Colonic mucosa (tissue), 4 donors: Measurements from ENCODE around the gene STK32B. TPM values are rescaled to one million over a fixed set of nuclear protein-coding genes. Genes with fewer than 3 reads are reported as not detected.

Experiments
- DNase-seq: peaks from one replicate; pipeline ENCODE4 v3.0.0-alpha.2; 2020
- H3K27ac ChIP-seq: fragments of 200-600 bp; one replicate; pipeline ENCODE4 v1.8.0; 2021
- H3K27me3 ChIP-seq: fragments of 200-600 bp; one replicate; pipeline ENCODE4 v1.8.0; 2021
- H3K36me3 ChIP-seq: fragments of 200-600 bp; one replicate; pipeline ENCODE4 v1.8.0; 2021
- H3K4me1 ChIP-seq: fragments of 200-600 bp; one replicate; pipeline ENCODE4 v1.8.0; 2021; ENCODE audit warnings: mild to moderate bottlenecking
- H3K4me3 ChIP-seq: fragments of 200-600 bp; one replicate; pipeline ENCODE4 v1.8.0; 2021
- H3K9ac ChIP-seq, 2 donors: one replicate each; pipeline ENCODE4 v1.7.0; 2013; ENCODE audit warnings: control low read depth in 2 of 2, low read depth in 2 of 2, low read length in 2 of 2
- H3K9me3 ChIP-seq: fragments of 200-600 bp; one replicate; pipeline ENCODE4 v1.8.0; 2021
- CTCF ChIP-seq: fragments of 200-600 bp; IDR thresholded peaks from one replicate; pipeline ENCODE4 v1.8.0; 2022; ENCODE audit warnings: antibody characterized with exemption, mild to moderate bottlenecking
- intact Hi-C: fragments of 100-400 bp; cut with DNase I; formaldehyde crosslinking; loops from one replicate; pipeline ENCODE4 v1.14.1; 2022
- total RNA-seq, 2 donors: library from RNA; stranded (reverse); fragmentation: NEBNext Ultra II Directional in 1 of 2; extraction: Animal tissue kit (Norgen Biotek cat#: 25700) in 1 of 2; gene quantifications; one replicate each; pipeline ENCODE4 v1.2.1, GENCODE V29; 2021
- donor health status: healthy.
- donor health status: DM: no; HTN: no; CAD: no.
- donor health status: DM: no; HTN: no; CAD: no.

STK32B gene
- total RNA-seq, 2 donors from 2014 or later, result 0.64 to 0.82 TPM

- Histone ChIP-seq H3K36me3 (no peaks in the 10 kb centered on the region), H3K27me3 (no peaks in the 10 kb centered on the region), H3K9ac (no peak overlapping the region), H3K4me3 (no peak overlapping the region), H3K4me1 (no peaks in the 10 kb centered on the region), H3K27ac (no peak overlapping the region), H3K9me3 (no peaks in the 10 kb centered on the region)
- intact Hi-C loops, result no loop called here
- DNase-seq, result no peak
- no peak for TF ChIP-seq CTCF
These were observed 33.2 kb upstream of the STK32B start for GRCh38 chr4:5018096-5018495.

GRCh38 chr4:5018603-5019002 is 32.7 kb upstream of the STK32B start:
- Histone ChIP-seq H3K4me3 (no peak overlapping the region), H3K4me1 (no peaks in the 10 kb centered on the region), H3K9ac (no peak overlapping the region), H3K27me3 (no peaks in the 10 kb centered on the region), H3K27ac (no peak overlapping the region), H3K36me3 (no peaks in the 10 kb centered on the region), H3K9me3 (no peaks in the 10 kb centered on the region)
- no peak for TF ChIP-seq CTCF
- intact Hi-C loops, result no loop called here
- DNase-seq, result no peak

- H3K9ac ChIP-seq, result no peak within 1 kb of the TSS
- no peaks in the 10 kb centered on the region for H3K27me3 ChIP-seq
- intact Hi-C loops, result no loop called here
- no peak within 1 kb of the TSS for H3K27ac ChIP-seq
- H3K4me3 ChIP-seq, result no peak within 1 kb of the TSS
- no peaks in the 10 kb centered on the region for H3K36me3 ChIP-seq
- H3K4me1 ChIP-seq, result no peaks in the 10 kb centered on the region
- no peak for TF ChIP-seq CTCF
- H3K9me3 ChIP-seq, result no peaks in the 10 kb centered on the region
- no peak for DNase-seq
These were observed 32.0 kb upstream of the STK32B start, which contains the start of gene CYTL1 for GRCh38 chr4:5019274-5019673. CYTL1 (minus strand) TSS chr4:5019458; CDS start chr4:5019445, 13 bp downstream.

DNA sequence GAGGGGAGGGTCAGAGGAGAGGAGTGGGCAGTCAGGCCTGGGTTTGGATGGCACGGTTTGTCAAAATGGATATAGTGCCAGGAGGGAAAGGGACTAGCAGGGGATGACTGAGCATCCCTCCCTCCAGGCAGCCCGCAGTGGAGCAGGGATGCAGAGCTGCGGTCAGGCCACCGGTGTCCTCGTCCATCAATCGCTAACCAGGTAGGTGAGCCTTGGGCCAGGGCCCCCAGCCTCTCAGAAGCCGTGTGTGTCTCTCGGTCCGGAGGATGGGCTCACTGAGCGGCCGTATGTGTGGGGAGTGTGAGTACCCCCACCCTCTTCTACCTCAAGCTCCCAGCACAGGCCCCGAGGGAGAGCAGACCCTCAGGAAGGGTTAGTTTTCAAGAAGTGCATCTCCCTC is 31.5 kb upstream of the STK32B start:
- no peaks in the 10 kb centered on the region for H3K27me3 ChIP-seq
- intact Hi-C loops, result no loop called here
- no peaks in the 10 kb centered on the region for H3K9me3 ChIP-seq
- TF ChIP-seq CTCF, result no peak
- no peak for DNase-seq
- H3K4me3 ChIP-seq, result no peak overlapping the region
- no peaks in the 10 kb centered on the region for H3K36me3 ChIP-seq
- H3K9ac ChIP-seq, result no peak overlapping the region
- no peaks in the 10 kb centered on the region for H3K4me1 ChIP-seq
- H3K27ac ChIP-seq, result no peak overlapping the region

DNA sequence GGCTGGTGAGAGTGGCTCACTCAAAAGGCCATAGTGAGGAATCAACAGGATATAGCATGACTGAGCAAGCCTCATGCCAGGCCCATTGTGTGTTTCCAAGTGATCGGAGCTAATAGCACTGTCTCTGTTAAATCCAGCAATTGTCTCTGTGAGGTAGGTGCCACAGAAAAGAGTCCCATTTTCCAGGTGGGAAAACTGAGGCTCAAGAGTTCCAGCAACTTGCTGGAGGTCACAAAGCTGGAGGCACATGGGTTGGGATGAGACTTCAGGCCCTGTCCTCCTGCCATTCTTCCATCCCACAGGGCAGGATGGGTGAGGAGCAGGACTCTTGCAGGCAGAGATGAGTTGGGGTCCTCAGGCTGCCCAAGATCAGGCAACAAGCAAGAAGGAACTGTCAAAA is 30.9 kb upstream of the STK32B start:
- intact Hi-C loops, result no loop called here
- no peak overlapping the region for H3K9ac ChIP-seq
- H3K27ac ChIP-seq, result no peak overlapping the region
- no peak for TF ChIP-seq CTCF
- H3K4me3 ChIP-seq, result no peak overlapping the region
- DNase-seq, result no peak
- no peaks in the 10 kb centered on the region for H3K36me3 ChIP-seq
- H3K9me3 ChIP-seq, result no peaks in the 10 kb centered on the region
- H3K27me3 ChIP-seq, result no peaks in the 10 kb centered on the region
- H3K4me1 ChIP-seq, result no peaks in the 10 kb centered on the region

- Histone ChIP-seq H3K4me1 (no peaks in the 10 kb centered on the region), H3K4me3 (no peak overlapping the region), H3K27ac (no peak overlapping the region), H3K27me3 (no peaks in the 10 kb centered on the region), H3K36me3 (no peaks in the 10 kb centered on the region), H3K9me3 (no peaks in the 10 kb centered on the region), H3K9ac (no peak overlapping the region)
- intact Hi-C loops, result no loop called here
- TF ChIP-seq CTCF, result no peak
- no peak for DNase-seq
These were observed 29.7 kb upstream of the STK32B start for GRCh38 chr4:5021546-5021945.
